A549 treated with Mapracorat at 1 μM for 4 hours (cell line): ENCODE measurements around the gene TXLNB. TPM values are rescaled to one million over a fixed set of nuclear protein-coding genes. Genes with fewer than 3 reads are reported as not detected.

Source experiments
- total RNA-seq: library from RNA; stranded (reverse); fragments of 200-300 nt; extraction: Qiagen RNA extraction; gene quantifications from 5 replicates; pipeline ENCODE4 v1.2.3, GENCODE V29; 2022

Gene TXLNB
- not detected in 5 replicates for total RNA-seq

DNA sequence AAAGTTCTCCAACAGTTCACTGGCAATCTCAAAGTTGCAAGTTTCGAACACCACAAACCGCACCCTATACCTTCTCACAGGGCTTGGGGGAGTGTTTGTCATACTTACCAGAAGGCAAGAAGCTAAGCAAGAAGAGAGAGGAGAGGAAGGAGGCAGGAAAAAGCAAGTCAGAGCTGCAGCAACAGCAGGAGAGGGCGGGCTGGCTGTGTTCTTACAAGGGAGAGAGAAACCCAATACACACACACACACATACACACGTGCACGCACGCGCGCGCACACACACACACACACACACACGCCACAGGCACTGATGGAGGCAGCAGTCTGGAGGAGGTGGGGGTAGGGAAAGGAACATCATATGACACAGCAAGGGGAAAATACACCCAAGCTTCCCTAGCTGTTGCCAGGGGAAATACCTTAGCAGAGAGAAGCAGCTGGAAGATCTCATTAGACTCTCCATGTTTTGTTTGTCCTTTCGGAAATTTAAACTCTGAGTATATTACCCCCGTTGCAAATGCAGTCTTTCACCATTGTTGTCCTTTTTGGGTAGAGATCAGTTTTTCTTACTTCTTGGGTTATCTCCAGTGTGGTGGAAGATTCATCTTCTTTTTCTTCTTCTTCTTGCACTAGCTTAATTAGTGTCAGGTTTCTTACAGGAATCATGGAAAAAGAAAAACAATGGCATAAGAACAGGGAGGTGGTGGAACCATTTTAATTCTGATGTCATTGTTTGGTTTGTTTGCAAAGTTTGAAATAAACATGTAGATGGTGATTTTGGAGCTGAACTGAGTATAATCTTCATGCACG lies at the start of gene TXLNB:
Gene TXLNB, minus strand, starts transcription at position 186 of the 807 bp plus-strand sequence. CDS start 3,099 bp downstream, outside the sequence.

Other genes starting within 250 kb of the TXLNB start
- 1.3 to 2.1 TPM (median 1.9 TPM) in 5 replicates for gene HECA, start 156.9 kb downstream of the TXLNB start, total RNA-seq
- 21.5 to 34.3 TPM (median 33.0 TPM) in 5 replicates for gene CITED2, start 82.7 kb upstream of the TXLNB start, total RNA-seq